Mesenteric fat pad (tissue), 1 donor: ENCODE results near the gene ARHGEF12. TPM values are rescaled to one million over a fixed set of nuclear protein-coding genes. Genes with fewer than 3 reads are reported as not detected.

Source experiments
- DNase-seq: peaks from one replicate; pipeline ENCODE4 v3.0.0-alpha.2; 2020; ENCODE audit warnings: low spot score
- total RNA-seq: library from RNA; stranded (reverse); fragmentation: NEBNext Ultra II Directional; extraction: Animal tissue kit (Norgen Biotek cat#: 25700); gene quantifications from one replicate; pipeline ENCODE4 v1.2.1, GENCODE V29; 2021
- donor health status: DM: yes; HTN: yes; CAD: no.

Gene ARHGEF12
- total RNA-seq, 1 donor from 2014 or later, result 75.5 TPM

GRCh38 chr11:120338107-120338933 lies 2.1 kb downstream of the ARHGEF12 start:
- DNase-seq, result no peak

- no peak for DNase-seq
Measured at GRCh38 chr11:120339394-120339890, 3.2 kb downstream of the ARHGEF12 start.

- DNase-seq, result no peak
Measured at GRCh38 chr11:120340529-120340928, 4.3 kb downstream of the ARHGEF12 start.

- DNase-seq, result no peak
Measured at GRCh38 chr11:120342226-120342625, 6.0 kb downstream of the ARHGEF12 start.

GRCh38 chr11:120342678-120343077 lies 6.5 kb downstream of the ARHGEF12 start:
- no peak for DNase-seq

- no peak for DNase-seq
Measured at GRCh38 chr11:120343429-120343828, 7.2 kb downstream of the ARHGEF12 start.

- no peak for DNase-seq
Measured at GRCh38 chr11:120344302-120345004, 8.2 kb downstream of the ARHGEF12 start.

- DNase-seq, result no peak
Measured at GRCh38 chr11:120346233-120346632, 10.0 kb downstream of the ARHGEF12 start.

GRCh38 chr11:120350637-120351036 lies 14.4 kb downstream of the ARHGEF12 start:
- no peak for DNase-seq

GRCh38 chr11:120352405-120352804 lies 16.2 kb downstream of the ARHGEF12 start:
- no peak for DNase-seq

GRCh38 chr11:120354068-120354467 lies 17.9 kb downstream of the ARHGEF12 start:
- DNase-seq, result no peak

- no peak for DNase-seq
Measured at GRCh38 chr11:120354779-120355178, 18.6 kb downstream of the ARHGEF12 start.

- DNase-seq, result no peak
Measured at GRCh38 chr11:120357620-120358019, 21.4 kb downstream of the ARHGEF12 start.

- DNase-seq, result no peak
Measured at GRCh38 chr11:120358729-120359128, 22.5 kb downstream of the ARHGEF12 start.

GRCh38 chr11:120363436-120363835 lies 27.2 kb downstream of the ARHGEF12 start:
- DNase-seq, result no peak

- DNase-seq, result no peak
Measured at GRCh38 chr11:120365512-120365911, 29.3 kb downstream of the ARHGEF12 start.

- DNase-seq, result no peak
Measured at GRCh38 chr11:120372296-120372695, 36.1 kb downstream of the ARHGEF12 start.

- DNase-seq, result no peak
Measured at GRCh38 chr11:120375076-120375475, 38.9 kb downstream of the ARHGEF12 start.

- DNase-seq, result no peak
Measured at GRCh38 chr11:120376547-120377182, 40.5 kb downstream of the ARHGEF12 start.

- no peak for DNase-seq
Measured at GRCh38 chr11:120378474-120378873, 42.3 kb downstream of the ARHGEF12 start.

- DNase-seq, result no peak
Measured at GRCh38 chr11:120381401-120381800, 45.2 kb downstream of the ARHGEF12 start.
